Liver (tissue), 9 donors: ENCODE data around the gene KHSRP. TPM values are rescaled to one million over a fixed set of nuclear protein-coding genes. Genes with fewer than 3 reads are reported as not detected.

Source experiments
- DNase-seq: peaks from one replicate; pipeline ENCODE4 v3.0.0-alpha.2; 2017; ENCODE audit warnings: low spot score
- H3K27ac ChIP-seq, 2 donors: one replicate each; pipeline ENCODE4 v1.7.0; 2013; ENCODE audit warnings: inconsistent platforms in 2 of 2, low read length in 2 of 2, control low read depth in 1 of 2, low read depth in 1 of 2, mild to moderate bottlenecking in 1 of 2
- H3K27me3 ChIP-seq, 4 donors: one replicate each; pipeline versions ENCODE4 v1.6.1 to v1.7.0; 2013; ENCODE audit warnings: low read length in 3 of 4, inconsistent platforms in 1 of 4, mild to moderate bottlenecking in 1 of 4, moderate library complexity in 1 of 4; ENCODE audit not compliant: control insufficient read depth in 4 of 4, insufficient read depth in 4 of 4
- H3K36me3 ChIP-seq, 4 donors: one replicate each; pipeline versions ENCODE4 v1.6.1 to v1.7.0; 2013; ENCODE audit warnings: low read length in 3 of 4, mild to moderate bottlenecking in 3 of 4, low read depth in 1 of 4, moderate library complexity in 1 of 4; ENCODE audit not compliant: control insufficient read depth in 4 of 4, insufficient read depth in 3 of 4
- H3K4me1 ChIP-seq, 4 donors: one replicate each; pipeline versions ENCODE4 v1.6.1 to v1.7.0; 2013; ENCODE audit warnings: low read length in 3 of 4, mild to moderate bottlenecking in 3 of 4, moderate library complexity in 1 of 4; ENCODE audit not compliant: control insufficient read depth in 4 of 4, insufficient read depth in 4 of 4
- H3K4me3 ChIP-seq, 3 donors: one replicate each; pipeline versions ENCODE4 v1.6.1 to v1.7.0; 2013; ENCODE audit warnings: low read length in 3 of 3, control low read depth in 1 of 3, low read depth in 1 of 3, mild to moderate bottlenecking in 1 of 3
- H3K9ac ChIP-seq, 2 donors: one replicate each; pipeline ENCODE4 v1.7.0; 2013; ENCODE audit warnings: low read length in 2 of 2, mild to moderate bottlenecking in 2 of 2, moderate library complexity in 2 of 2, control low read depth in 1 of 2, low read depth in 1 of 2
- H3K9me3 ChIP-seq, 4 donors: one replicate each; pipeline versions ENCODE4 v1.6.1 to v1.7.0; 2013; ENCODE audit warnings: low read length in 3 of 4; ENCODE audit not compliant: control insufficient read depth in 4 of 4
- ATF3 ChIP-seq: IDR thresholded peaks from 2 replicates; pipeline ENCODE4 v1.6.1; 2016; ENCODE audit warnings: antibody characterized with exemption
- CTCF ChIP-seq: fragments of 150-350 bp; IDR thresholded peaks from 2 replicates; pipeline ENCODE4 v1.5.1; 2017; ENCODE audit warnings: improper control_type of control experiment, low read depth, low read length; ENCODE audit not compliant: missing input control
- GABPA ChIP-seq, 2 donors: IDR thresholded peaks in 1 of 2; conservative IDR thresholded peaks in 1 of 2; 2 replicates each; pipeline ENCODE4 v1.6.1; 2016; ENCODE audit warnings: antibody characterized with exemption in 2 of 2, mild to moderate bottlenecking in 1 of 2, moderate library complexity in 1 of 2
- HNF4G ChIP-seq: IDR thresholded peaks from 2 replicates; pipeline ENCODE4 v1.6.1; 2016; ENCODE audit warnings: antibody characterized with exemption
- MAX ChIP-seq: IDR thresholded peaks from 2 replicates; pipeline ENCODE4 v1.6.1; 2016; ENCODE audit warnings: antibody characterized with exemption
- RAD21 ChIP-seq, 2 donors: IDR thresholded peaks; 2 replicates each; pipeline ENCODE4 v1.6.1; 2016; ENCODE audit warnings: antibody characterized with exemption in 2 of 2, mild to moderate bottlenecking in 2 of 2
- REST ChIP-seq: IDR thresholded peaks from 2 replicates; pipeline ENCODE4 v1.6.1; 2016; ENCODE audit warnings: antibody characterized with exemption, mild to moderate bottlenecking
- SP1 ChIP-seq: IDR thresholded peaks from 2 replicates; pipeline ENCODE4 v1.6.1; 2018; ENCODE audit warnings: antibody characterized with exemption, mild to moderate bottlenecking
- TAF1 ChIP-seq: conservative IDR thresholded peaks from 2 replicates; pipeline ENCODE4 v1.6.1; 2016; ENCODE audit warnings: antibody characterized with exemption, mild to moderate bottlenecking
- ZBTB33 ChIP-seq: IDR thresholded peaks from 2 replicates; pipeline ENCODE4 v1.6.1; 2016; ENCODE audit warnings: antibody characterized with exemption
- WGBS: extraction: QIAGEN DNeasy Blood & Tissue Kit; methylation state at CpG from one replicate; pipeline ENCODE4 v1.1.7; 2013; 5-methylcytosine and 5-hydroxymethylcytosine counted together
- polyA plus RNA-seq, 2 donors: library from polyadenylated mRNA; stranded (reverse) in 1 of 2; unstranded in 1 of 2; fragments of 200-250 nt in 1 of 2; fragments of >200 nt in 1 of 2; fragmentation: Nextera tagmentation in 1 of 2; extraction: Ambion mirVana in 1 of 2; gene quantifications; one replicate each; pipeline versions ENCODE4 v1.2.1 to v1.2.3, GENCODE V29; 2013 to 2015
- total RNA-seq, 2 donors: library from RNA; depleted of rRNA; stranded (reverse); fragments of >200 nt; gene quantifications; one replicate each; pipeline ENCODE4 v1.2.3, GENCODE V29; 2014
- donor health status: healthy.
- donor health status: healthy.
- donor health status: healthy.
- donor health status: healthy.
- donor health status: healthy.

Gene KHSRP
- total and polyA plus RNA-seq, 4 donors, result 8.0 to 132 (median 66.1) TPM

GRCh38 chr19:6412447-6413091 lies 12.0 kb downstream of the KHSRP start:
- TF ChIP-seq MAX (no peak), RAD21 (IDR thresholded peaks at IDR 0.05) (peak; percentile 27 to 63), ATF3 (no peak), CTCF (peak; percentile 45), GABPA (IDR thresholded peaks at IDR 0.05 in 1 of 2, conservative IDR thresholded peaks at IDR 0.05 in 1 of 2) (no peak)
- Histone ChIP-seq H3K4me1 (no peaks in the 10 kb centered on the region), H3K4me3 (no peak overlapping the region), H3K9me3 (no peaks in the 10 kb centered on the region), H3K27me3 (no peaks in the 10 kb centered on the region), H3K9ac (no peak overlapping the region), H3K36me3 (peaks cover 12 to 34% (median 19%) of the 10 kb centered on the region in 4 donors), H3K27ac (no peak overlapping the region)
- DNase-seq, result peak; percentile 56
- WGBS, result 55% methylated on average over 15 of the region's 15 CpGs

- Histone ChIP-seq H3K4me3 (no peak overlapping the region), H3K27ac (no peak overlapping the region), H3K9ac (no peak overlapping the region), H3K36me3 (peaks cover 9 to 29% (median 15%) of the 10 kb centered on the region in 4 donors), H3K4me1 (no peaks in the 10 kb centered on the region), H3K27me3 (no peaks in the 10 kb centered on the region), H3K9me3 (no peaks in the 10 kb centered on the region)
- no peak for DNase-seq
- WGBS, result 75% methylated on average over 12 of the region's 12 CpGs
- TF ChIP-seq SP1, result no peak
- TF ChIP-seq TAF1, result no peak
- TF ChIP-seq HNF4G, result no peak
- TF ChIP-seq GABPA (IDR thresholded peaks at IDR 0.05 in 1 of 2, conservative IDR thresholded peaks at IDR 0.05 in 1 of 2), result no peak
- no peak for TF ChIP-seq ZBTB33
- no peak for TF ChIP-seq REST
- no peak for TF ChIP-seq CTCF
These were observed 12.6 kb downstream of the KHSRP start for GRCh38 chr19:6412061-6412446.
